Ovary (tissue), 3 donors: ENCODE measurements around the gene SLC35B3.

Experiments
- POLR2A ChIP-seq: fragments of 450-650 bp; IDR thresholded peaks from one replicate; pipeline ENCODE4 v1.6.1; 2017; ENCODE audit warnings: antibody characterized with exemption, mild to moderate bottlenecking, moderate library complexity
- TF ChIP-seq, protein P1 (sequence below), 3 donors: fragments of 450-650 bp in 2 of 3; fragments of 200-600 bp in 1 of 3; IDR thresholded peaks; one replicate each; pipeline versions ENCODE4 v1.5.1 to v1.8.0; 2016 to 2022; ENCODE audit warnings: antibody characterized with exemption in 3 of 3, mild to moderate bottlenecking in 1 of 3
- donor health status: DM: no; HTN: no; CAD: no.

DNA sequence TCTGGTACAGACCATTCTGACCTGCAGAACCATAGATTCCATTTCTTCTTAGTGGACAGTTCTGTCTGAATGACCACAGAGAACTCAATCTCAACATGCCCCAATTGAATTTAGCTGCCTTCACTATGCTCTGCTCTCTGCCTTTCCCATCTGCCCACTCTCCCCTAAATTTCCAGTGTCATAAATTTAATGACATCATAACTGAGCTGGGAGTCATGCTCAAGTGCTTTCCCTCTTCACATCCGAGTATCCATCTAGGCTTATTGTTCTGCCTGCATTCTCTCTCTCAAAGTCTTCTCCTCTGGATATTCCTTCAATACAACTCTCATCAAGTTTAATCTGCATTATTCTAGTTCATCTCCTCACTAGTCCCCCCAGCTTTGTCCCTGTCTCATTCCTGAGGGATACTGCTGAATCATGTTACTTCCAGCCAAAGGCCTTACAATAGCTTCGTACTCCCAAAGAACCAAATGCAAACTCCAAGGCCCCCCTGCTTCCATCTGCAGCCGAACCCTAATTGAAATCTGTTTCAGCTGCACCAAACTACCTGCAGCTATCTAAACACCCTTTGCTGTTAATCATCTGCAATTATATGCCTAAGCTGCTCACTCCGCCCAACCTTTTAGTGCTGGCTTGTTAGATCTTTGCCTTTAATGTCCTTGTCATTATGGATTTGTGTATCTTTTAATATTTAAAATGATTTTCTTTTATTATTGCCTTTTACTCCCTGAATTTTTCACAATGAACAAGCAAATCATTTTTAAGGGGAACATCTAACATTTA lies 46.1 kb downstream of the SLC35B3 start:
- no peak for TF ChIP-seq POLR2A
- TF ChIP-seq, protein P1, sequence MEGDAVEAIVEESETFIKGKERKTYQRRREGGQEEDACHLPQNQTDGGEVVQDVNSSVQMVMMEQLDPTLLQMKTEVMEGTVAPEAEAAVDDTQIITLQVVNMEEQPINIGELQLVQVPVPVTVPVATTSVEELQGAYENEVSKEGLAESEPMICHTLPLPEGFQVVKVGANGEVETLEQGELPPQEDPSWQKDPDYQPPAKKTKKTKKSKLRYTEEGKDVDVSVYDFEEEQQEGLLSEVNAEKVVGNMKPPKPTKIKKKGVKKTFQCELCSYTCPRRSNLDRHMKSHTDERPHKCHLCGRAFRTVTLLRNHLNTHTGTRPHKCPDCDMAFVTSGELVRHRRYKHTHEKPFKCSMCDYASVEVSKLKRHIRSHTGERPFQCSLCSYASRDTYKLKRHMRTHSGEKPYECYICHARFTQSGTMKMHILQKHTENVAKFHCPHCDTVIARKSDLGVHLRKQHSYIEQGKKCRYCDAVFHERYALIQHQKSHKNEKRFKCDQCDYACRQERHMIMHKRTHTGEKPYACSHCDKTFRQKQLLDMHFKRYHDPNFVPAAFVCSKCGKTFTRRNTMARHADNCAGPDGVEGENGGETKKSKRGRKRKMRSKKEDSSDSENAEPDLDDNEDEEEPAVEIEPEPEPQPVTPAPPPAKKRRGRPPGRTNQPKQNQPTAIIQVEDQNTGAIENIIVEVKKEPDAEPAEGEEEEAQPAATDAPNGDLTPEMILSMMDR (IDR thresholded peaks at IDR 0.05): no peak
